ENCODE measurements around the gene AFTPH.

AFTPH gene

DNA sequence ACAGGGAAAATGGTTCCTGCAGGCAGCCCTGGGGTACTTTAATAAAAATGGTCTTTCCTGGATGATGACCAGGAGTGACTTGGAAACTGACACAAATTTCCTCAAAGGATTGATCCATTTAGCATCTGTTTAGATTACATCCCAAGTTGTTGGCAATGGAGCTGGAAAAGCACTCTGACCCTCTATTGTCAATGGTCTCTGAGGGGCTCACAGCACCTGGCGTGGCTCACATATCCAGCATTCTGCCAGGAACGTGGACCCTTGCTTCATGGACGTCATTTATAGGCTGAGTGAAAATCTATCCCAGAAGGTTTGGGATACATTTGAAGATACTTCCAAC, 85.8 kb downstream of the AFTPH start:
- DNase-seq (ENCODE audit: extremely low read depth in 1 of 2, low read depth in 1 of 2): no peak

DNA sequence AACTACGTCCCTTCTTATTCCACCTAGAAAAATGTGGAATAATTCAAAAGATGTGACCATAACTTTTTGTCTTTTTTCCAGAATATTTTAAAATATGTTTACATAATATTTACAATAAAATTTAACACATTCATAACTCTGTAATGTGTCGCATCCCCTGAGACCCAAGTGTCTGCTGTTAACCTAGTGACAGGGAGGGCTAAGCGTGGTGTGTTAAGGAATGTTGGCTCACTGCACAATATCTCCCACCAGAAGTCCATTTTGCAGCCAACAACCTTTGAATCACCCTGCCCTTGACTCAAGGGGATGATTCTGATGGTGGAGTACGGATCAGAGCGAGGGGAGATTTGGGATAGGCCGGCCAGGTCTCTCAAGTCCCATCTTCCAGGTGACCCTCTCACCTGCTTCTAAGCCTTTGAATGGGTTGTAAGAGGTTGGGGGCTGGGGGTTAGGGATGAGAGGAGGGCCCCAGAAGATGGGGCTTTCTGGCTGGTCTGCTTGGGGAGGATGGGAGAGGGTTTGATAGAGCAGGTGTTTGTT, 86.3 kb downstream of the AFTPH start:
- DNase-seq (ENCODE audit: extremely low read depth in 1 of 2, low read depth in 1 of 2): no peak

DNA sequence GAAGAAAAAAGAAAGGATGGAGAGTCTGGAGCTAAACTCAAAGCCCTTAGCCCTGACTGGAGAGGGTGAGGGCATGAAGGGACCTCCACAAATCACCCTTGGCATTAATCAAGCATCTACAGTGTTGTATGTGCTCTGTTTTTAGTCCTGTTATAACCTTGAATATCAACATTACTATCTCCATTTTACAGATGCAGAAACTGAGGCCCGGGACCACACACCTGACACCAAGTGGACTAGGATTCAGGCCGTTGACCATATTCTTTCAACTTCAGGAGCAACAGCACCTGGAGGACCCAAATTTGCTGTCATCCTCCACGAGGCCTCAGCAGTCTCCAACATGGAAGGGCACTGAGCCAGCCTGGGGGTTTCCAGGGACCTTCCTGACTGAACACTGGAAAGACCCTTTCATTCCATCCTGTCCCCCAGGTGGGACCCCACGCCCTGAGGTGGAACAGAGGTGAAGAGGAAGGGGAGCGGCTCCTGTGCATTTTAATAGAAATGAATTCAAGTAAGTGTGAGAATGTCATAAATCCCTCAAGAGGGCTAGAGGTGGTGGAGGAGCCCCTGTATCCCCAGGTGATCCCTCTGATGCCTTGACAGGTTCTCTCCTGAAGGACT, 88.6 kb downstream of the AFTPH start:
- DNase-seq (ENCODE audit: extremely low read depth in 1 of 2, low read depth in 1 of 2): no peak

DNA sequence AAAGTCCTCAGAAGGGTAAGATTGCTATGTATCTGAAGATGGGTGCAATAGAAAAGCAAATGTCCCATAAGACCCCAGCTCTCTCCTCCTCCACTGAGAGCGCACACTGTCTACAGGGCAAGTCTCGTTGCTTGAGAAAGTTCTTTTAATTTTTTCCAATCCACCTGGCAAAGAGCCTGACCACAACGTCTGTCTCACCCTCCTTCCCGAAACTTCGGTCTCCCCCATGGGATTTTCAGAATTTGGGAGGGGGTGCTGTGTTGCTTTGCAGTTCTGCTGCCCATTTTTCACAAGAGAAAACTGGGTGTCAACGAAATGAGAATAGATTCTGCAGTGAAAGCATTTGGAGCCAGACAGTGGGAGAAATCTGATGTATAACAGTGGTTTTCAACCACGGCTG, 89.1 kb downstream of the AFTPH start:
- no peak for DNase-seq (ENCODE audit: extremely low read depth in 1 of 2, low read depth in 1 of 2)

DNA sequence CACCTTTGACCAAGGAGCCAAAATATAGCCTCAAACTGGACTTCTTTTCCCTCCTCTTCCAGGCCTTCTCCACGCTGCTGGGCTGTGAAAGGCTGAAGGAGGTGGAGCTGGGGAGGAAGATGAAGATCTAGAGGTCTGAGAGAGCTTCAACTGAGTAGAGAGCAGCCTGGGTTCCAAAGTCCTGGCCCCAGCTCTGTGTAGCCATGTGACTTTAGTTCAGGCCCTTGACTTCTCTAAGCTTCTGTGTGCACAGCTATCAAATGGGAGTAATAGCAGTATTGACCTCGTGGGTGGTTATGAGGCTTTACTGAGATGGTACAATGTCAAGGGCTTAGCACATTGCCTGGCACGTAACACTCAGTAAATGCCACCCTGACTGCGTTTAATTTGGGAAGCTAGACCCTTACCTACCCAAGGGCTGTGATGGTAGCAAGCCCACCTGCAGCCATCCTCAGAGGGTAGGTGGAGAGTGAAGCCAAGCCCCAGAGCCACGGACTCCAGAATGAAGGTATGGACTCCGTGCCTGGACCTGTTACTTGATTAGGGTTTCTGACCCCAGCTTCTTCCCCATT, 91.2 kb downstream of the AFTPH start:
- DNase-seq (ENCODE audit: extremely low read depth in 1 of 2, low read depth in 1 of 2): no peak

DNA sequence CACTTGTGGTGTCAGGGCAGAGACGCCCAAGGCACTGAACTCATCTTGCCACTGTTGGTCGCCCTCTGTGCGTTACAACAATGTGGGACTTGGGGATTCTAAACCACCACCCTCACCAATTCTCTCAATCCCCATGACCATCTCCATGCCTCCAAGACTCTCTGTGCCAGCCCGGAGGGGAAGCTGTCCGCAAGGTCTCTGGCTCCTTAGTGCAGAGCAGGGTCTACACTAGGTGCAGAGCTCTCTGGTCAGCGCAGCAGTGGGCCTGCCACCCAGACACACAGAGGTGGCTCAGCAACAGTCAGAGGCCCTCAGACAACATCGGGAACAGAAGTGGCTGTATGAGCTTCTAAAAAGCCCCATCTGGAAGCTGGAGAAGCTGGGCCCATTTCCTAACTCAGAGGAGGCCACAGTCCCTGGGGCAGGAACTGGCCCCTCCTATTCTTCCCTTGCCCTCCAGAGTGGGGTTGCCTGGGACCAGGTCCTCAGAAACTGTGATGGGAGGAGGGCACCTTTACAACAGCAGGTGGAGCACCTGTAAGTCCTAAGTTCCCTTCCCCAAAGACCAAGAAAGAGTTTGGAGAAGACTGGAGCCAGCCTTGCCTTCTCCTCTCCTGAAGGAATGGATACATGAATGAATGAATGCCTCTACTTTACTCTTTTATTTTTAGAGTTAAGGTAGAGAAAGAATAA, 91.9 kb downstream of the AFTPH start:
- no peak for DNase-seq (ENCODE audit: extremely low read depth in 1 of 2, low read depth in 1 of 2)

DNA sequence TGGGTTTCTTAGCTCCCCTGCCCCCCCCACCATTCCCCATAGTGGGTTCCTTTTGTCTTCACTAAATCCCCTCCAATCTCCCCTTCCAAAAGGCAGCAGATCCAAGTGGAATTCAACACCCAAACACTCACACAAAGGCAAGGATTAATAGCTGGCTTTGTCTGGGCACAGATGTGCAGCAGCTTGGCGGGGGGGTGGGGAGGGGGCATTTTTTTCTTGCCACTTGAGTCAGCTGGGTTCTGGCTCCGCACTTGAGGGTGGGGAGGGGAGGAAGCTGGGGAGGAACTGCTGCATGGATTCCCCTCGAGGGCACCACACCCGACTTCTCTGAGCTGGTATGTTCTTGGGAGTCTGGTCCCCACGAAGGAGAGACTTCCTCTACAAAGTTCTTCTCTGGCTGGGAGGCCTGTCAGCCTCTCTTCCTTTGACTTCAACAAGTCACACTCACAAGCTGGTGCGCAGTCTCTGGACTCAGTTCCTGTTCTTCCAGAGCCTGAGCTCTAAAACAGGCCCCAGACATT, 93.6 kb downstream of the AFTPH start:
- no peak for DNase-seq (ENCODE audit: extremely low read depth in 1 of 2, low read depth in 1 of 2)

DNA sequence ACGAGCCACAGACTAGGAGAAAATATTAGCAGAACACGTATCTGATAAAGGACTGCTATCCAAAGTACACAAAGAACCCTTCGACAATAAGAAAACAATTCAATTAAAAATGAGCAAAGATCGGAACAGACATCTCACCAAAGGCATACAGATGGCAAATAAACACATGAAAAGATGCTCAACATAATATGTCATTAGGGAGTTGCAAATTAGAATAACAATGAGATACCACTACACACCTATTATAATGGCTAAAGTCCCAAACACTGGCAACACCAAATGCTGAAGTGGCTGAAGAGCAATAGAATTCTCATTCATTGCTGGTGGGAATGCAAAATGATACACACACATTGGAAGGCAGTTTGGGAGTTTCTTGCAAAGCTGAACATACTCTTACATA, 96.5 kb downstream of the AFTPH start:
- DNase-seq (ENCODE audit: extremely low read depth in 1 of 2, low read depth in 1 of 2): no peak

DNA sequence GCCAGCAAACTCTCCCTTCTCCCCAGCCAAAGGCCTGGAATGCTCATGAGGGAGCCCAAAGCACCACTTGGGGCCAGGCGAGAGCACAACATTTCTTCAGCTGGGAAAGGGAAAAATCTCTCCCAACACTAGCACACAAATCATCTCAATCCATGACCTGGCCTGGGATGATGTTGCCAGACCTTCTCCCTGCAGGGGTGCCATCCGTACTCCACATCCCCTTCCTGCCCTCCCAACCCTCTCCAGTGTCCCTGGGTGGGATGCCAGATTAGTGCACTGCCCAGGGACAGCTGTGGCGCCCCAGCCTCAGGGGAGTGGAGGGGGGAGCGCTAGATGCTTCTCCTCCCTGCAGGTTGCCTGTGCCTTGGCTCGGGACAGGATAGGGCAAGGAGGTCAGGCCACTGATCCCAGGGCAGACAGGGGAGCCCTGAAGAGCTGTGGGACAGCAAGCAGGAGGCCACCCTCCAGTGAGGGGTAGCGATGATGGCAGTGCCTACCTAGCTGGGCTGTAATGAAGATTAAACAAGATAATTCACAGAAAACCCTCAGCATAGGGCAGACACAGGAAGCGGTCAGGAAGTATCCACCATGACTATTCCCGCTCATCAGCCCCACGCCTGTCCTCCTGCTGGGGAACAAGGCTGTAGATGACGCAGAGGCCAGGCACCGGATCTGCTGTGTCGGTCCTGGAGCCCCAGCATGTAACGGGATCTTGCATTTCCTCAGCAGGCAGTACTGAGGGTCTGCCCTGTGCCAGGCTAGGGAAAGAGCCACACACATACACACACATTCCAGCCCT, 98.5 kb downstream of the AFTPH start:
- no peak for DNase-seq (ENCODE audit: extremely low read depth in 1 of 2, low read depth in 1 of 2)

DNA sequence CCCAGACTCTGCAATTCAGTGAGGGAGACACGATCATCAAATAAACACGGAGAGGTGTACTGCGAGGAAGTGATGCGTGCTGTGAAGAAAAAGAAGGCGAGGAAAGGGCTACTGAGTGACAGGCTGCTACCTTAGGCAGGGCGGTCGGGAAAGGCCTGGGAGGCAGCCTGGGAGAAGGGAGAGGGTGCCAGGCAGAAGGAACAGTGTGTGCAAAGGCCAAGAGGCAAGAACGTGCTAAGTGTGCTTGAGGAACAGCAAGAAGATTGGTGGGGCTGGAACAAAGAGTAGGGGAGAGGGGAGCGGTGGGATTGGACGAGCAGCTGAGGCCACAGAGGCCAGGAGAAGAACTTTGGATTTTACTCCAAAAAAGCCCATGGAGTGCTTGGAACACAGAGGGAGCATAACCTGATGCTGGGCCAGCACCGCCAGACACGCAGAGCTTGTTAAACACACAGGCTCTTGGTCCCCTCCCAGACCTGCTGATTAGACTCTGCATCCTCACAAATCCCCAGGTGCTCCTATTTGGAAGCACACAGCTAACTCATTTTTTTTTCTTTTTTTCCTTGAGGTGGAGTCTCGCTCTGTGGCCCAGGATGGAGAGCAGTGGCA, 99.2 kb downstream of the AFTPH start:
- DNase-seq (ENCODE audit: extremely low read depth in 1 of 2, low read depth in 1 of 2): no peak

DNA sequence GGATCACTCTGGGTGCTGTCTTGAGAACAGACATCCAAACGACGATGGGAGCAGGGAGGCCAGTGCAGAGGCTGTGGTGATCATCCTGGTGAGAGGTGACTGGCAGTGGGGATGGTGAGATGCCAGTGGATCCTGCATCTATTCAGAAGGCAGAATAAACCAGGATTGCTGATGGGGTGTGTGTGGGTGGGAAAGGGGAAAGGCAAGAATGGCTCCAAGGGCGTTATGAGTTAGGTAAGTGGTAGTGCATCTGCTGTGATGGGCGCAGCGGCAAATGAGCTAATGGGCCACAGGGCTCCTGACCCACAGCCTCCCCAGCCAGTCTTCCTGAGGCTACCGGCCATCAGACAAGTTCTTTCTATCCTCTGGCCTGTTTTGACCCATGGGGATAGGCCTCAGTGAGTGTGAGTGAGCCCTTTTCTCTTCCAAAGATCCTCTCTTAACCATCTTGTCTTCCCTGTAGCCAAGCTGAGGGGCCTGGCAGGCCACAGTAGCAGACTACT, 100.0 kb downstream of the AFTPH start:
- no peak for DNase-seq (ENCODE audit: extremely low read depth in 1 of 2, low read depth in 1 of 2)

DNA sequence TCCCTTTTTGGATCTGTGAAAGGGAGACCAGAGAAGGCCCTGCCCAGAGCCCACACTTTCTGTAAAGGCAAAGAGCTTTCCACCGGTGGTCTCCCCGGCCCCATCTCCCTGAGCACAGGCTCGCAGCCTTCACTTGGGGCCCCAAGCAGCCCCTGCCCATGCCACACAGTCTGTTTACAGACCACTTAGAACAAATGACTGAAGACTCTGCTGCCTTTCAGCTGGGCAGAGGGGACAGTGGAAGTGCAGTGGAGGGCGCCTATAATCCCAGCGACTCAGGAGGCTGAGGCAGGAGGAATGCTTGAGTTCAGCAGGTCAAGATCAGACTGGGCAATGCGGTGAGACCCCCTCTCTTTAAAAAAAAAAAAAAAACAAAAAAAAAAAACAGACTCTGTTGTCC, 100.7 kb downstream of the AFTPH start:
- DNase-seq (ENCODE audit: extremely low read depth in 1 of 2, low read depth in 1 of 2): no peak

DNA sequence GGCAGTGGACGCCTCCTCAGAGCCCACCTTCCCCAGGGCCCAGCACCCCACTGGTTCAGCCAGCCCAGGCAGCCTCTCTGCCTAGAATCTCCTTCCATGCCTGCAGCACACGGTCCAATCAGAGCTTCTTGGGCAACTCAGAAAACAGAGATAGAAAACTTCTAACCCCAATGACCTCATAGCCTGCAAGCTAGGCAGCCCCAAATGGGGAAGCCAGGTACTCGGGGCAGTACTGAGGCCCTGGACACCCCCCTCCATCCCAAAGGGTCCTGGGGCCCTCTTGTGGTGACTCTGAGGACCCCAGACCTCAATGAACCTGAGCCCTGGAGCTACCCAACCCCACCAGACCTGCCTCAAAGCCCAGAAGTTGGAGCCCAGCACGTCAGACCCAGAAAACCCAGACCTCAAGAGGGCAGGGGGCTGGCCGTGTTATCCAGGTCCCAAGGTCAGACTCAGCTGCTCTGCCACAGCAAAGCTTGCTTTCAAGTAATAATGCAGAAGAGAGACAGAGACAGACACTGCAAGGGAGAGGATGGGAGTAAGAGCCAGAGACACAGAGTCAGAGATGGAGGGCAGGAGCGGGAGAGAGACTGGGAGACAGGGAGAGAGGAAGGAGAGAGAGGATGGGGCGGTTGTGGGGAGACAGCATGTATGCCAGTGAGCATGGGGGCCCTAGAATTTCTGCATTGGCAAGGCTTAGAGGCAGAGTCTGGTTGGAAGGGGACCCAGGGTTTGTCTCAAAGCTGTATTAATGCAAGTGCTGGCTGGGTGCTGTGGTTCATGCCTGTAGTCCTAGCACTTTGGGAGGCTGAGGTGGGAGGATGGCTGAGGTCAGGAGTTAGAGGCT, 101.4 kb downstream of the AFTPH start:
- no peak for DNase-seq (ENCODE audit: extremely low read depth in 1 of 2, low read depth in 1 of 2)

DNA sequence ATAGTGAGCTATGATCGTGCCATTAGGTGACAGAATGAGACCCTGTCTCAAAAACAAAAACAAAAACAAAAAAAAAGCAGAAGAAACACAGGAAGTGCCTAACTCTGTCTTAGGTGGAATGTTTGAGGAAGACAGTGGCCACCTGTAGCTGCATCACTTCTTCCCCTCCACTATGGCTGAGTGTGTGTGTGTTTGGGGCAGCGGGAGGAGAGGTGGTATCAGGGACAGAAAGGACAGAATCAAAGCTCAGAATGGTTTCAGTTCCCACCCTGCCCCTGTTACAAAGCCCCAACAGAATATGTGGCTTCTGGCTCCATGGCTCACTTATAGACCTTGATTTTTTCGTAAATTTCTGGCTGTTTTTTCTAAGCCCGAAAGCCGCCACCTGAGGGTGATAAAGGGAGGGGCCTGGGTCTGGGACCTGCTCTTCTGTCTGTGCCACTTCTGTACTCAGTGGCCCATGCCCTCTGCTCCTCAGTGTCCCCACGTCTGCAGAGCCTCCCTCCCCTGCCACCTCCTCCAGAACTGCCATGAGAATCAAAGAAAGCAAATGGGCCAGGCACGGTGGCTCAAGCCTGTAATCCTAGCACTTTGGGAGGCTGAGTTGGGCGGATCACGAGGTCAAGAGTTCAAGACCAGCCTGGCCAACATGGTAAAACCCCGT, 102.2 kb downstream of the AFTPH start:
- DNase-seq (ENCODE audit: extremely low read depth in 1 of 2, low read depth in 1 of 2): no peak

DNA sequence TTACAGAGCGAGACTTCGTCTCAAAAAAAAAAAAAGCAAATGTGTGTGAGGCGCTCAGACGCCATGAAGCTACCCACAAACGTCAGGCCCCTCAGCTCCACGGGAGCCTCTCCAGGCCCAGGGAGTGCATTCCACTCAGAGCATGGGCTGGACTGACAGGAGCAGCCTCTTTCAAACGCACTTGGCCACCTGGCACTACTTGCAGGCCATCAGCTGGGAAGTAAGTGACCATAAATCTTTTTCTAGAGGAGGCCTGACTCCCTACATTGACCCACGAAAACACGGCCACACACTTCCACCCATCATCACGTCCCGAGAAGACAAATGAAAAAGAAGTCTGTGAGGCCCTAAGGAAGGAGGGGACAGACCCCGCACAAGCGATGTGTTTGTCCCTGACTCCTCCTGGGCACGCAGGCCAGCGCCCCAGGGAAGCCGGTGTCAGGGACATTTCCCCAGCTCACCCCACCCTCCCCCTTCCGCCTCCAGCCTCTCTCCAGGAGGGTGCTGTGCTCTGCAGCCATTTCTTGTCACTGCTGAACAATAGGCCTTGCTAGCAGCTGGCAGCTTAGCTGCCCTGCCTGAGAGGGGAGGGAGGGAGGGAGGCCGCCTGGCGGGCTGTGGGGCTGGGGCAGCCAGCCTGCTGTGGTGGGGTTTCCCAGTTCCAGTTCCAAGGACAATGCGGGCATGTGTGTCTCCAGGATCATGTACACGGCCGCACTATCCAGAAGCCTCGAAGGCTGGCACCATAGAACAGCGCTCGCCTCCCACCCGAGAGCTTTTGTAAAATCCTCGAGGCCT, 103.0 kb downstream of the AFTPH start:
- DNase-seq (ENCODE audit: extremely low read depth in 1 of 2, low read depth in 1 of 2): no peak

DNA sequence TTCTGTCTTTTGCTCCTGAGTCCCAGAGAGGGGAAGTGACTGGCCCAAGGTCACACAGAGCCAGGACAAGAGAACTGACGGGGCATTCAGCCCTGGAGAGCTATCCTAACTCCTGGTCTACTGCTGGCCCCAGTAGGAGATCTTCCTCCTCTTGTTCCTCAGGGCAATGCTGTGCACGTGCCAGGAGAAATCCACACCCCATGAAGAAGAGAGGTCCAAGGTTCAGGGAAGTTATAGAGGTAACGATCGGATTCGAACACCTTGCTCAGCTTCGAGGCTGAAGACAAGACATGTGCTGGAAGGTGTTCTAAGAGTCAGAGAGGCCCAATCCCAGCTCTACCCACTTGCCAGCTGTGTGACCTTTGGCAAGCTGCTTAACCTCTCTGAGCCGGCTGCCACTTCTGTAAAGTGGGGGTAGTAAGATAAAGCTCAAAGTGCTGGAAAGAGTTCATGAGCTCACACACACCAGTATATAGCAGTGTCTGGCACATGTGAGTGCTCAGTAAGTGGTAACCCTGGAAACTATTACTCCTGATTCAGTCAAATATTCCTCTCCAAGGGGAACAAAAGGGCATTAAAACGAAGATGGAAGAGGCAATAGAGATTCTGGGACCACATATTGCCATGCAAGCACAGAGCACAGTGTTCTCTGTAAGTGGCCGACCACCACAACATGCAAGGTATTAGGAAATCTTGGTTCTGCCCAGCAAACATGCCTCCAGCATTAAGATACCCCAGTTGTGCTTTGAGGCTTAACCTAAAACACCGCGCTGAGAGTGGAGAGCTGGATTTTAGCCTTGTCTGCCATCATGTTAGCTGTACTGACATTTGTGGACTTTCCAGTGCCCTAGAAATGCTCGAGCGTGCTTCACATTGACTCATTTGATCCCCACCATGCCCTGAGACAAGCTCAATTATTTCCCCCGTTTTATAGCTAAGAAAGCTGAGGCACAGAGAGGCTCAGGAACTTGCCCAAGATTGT, 104.0 kb downstream of the AFTPH start:
- DNase-seq (ENCODE audit: extremely low read depth in 1 of 2, low read depth in 1 of 2): no peak

DNA sequence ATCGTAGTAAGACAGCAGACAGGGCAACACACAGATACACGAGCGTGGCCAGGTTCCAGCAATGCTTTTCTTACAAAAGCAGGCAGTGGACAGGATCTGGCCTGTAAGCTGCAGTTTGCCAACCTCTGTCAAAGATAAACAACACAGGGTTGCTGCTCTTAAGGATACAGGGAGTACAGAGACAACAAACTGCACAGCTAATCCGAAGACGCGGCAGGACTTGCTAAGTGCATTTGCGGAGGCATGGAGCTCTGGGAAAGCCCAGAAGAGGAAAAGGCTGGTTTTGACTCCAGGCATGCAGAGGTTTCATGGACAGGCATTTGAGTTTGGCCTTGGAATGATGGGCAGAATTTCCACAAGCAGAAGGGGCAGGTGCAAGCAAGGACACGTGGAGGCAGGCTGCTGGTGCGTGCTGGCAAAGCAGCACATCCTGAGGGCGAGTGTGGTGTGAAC, 105.2 kb downstream of the AFTPH start:
- DNase-seq (ENCODE audit: extremely low read depth in 1 of 2, low read depth in 1 of 2): no peak
